H1 (cell line): ENCODE data around the gene DDN. TPM values are rescaled to one million over a fixed set of nuclear protein-coding genes. Genes with fewer than 3 reads are reported as not detected.

ENCODE experiments used
- CBX5 ChIP-seq: fragments of 300-800, 300-1000 bp; sonication (generic); IDR thresholded peaks from 2 replicates; pipeline ENCODE4 v1.7.1; 2016; ENCODE audit warnings: antibody characterized with exemption, low read length, low read depth
- EZH2 ChIP-seq: fragments of 200-600 bp; sonication (generic); IDR thresholded peaks from 2 replicates; pipeline ENCODE4 v1.7.1; 2012; ENCODE audit warnings: low read depth, mild to moderate bottlenecking, moderate library complexity, low read length, inconsistent platforms; ENCODE audit not compliant: severe bottlenecking
- GTF2F1 ChIP-seq: IDR thresholded peaks from 2 replicates; pipeline ENCODE4 v1.6.1; 2012; ENCODE audit warnings: low read depth, low read length, improper control_type of control experiment, borderline replicate concordance
- HDAC6 ChIP-seq: IDR thresholded peaks from one replicate; pipeline ENCODE4 v1.7.1; 2012; ENCODE audit warnings: low read depth, mild to moderate bottlenecking, inconsistent platforms, low read length, moderate library complexity
- MAFK ChIP-seq: IDR thresholded peaks from 2 replicates; pipeline ENCODE4 v1.6.1; 2012; ENCODE audit warnings: low read depth, mild to moderate bottlenecking, improper control_type of control experiment, low read length
- RFX5 ChIP-seq: IDR thresholded peaks from 2 replicates; pipeline ENCODE4 v1.6.1; 2011; ENCODE audit warnings: low read depth, low read length, improper control_type of control experiment, borderline replicate concordance
- RNF2 ChIP-seq: fragments of 200-900, 300-1000 bp; sonication (generic); IDR thresholded peaks from 2 replicates; pipeline ENCODE4 v1.7.1; 2016; ENCODE audit warnings: borderline replicate concordance, low read depth, mild to moderate bottlenecking, antibody characterized with exemption, low read length; ENCODE audit not compliant: poor library complexity, severe bottlenecking; ENCODE audit errors: missing control alignments
- polyA plus RNA-seq, 7 experiments: library from polyadenylated mRNA; depleted of rRNA in 3 of 7; stranded (reverse) in 5 of 7; unstranded in 2 of 7; fragments of >200 nt in 5 of 7; fragments of 200-250 nt in 2 of 7; gene quantifications; 1 replicate in 5 of 7; 2 replicates in 1 of 7; 4 replicates in 1 of 7; pipeline versions ENCODE4 v1.2.1 to v1.2.3, GENCODE V29; 2011 to 2013; ENCODE audit warnings: missing spikeins in 2 of 7, mixed read lengths in 2 of 7
- total RNA-seq: library from RNA; stranded (reverse); fragmentation: NEBNext Ultra II Directional; extraction: Animal tissue kit (Norgen Biotek cat#: 25700); gene quantifications from 2 replicates; pipeline ENCODE4 v1.2.1, GENCODE V29; 2021
- TF ChIP-seq, protein P1 (sequence below): IDR thresholded peaks from 2 replicates; pipeline ENCODE4 v1.6.1; 2012; ENCODE audit warnings: low read length, inconsistent platforms
- TF ChIP-seq, protein P2 (sequence below): IDR thresholded peaks from 2 replicates; pipeline ENCODE4 v1.6.1; 2012; ENCODE audit warnings: inconsistent platforms

DDN gene
- total and polyA plus RNA-seq, 2 of the 8 experiments (the other 6 are each of a cell fraction or from before 2014, with no cell fraction given) = 0.14 to 0.30 TPM

DNA sequence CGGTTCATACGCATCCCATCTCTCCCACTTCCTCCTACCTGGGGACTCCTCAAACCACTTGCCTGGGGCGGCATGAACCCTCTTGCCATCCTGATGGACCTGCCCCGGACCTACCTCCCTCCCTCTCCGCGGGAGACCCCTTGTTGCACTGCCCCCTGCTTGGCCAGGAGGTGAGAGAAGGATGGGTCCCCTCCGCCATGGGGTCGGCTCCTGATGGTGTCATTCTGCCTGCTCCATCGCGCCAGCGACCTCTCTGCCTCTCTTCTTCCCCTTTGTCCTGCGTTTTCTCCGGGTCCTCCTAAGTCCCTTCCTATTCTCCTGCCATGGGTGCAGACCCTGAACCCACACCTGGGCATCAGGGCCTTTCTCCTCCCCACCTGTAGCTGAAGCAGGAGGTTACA, 17.4 kb downstream of the DDN start (continued):
- TF ChIP-seq, protein P1, sequence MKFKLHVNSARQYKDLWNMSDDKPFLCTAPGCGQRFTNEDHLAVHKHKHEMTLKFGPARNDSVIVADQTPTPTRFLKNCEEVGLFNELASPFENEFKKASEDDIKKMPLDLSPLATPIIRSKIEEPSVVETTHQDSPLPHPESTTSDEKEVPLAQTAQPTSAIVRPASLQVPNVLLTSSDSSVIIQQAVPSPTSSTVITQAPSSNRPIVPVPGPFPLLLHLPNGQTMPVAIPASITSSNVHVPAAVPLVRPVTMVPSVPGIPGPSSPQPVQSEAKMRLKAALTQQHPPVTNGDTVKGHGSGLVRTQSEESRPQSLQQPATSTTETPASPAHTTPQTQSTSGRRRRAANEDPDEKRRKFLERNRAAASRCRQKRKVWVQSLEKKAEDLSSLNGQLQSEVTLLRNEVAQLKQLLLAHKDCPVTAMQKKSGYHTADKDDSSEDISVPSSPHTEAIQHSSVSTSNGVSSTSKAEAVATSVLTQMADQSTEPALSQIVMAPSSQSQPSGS = no peak
- TF ChIP-seq RNF2 (peak; percentile 49), EZH2 (peak; percentile 84), MAFK (no peak), HDAC6 (no peak), RFX5 (no peak), CBX5 (no peak), GTF2F1 (no peak)
- TF ChIP-seq, protein P2, sequence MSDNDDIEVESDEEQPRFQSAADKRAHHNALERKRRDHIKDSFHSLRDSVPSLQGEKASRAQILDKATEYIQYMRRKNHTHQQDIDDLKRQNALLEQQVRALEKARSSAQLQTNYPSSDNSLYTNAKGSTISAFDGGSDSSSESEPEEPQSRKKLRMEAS = no peak
